NCI-H2107 (cell line): ENCODE results near the gene CDC16.
"Not testable (repeated sequence)": the region's sequence is repeated elsewhere in the genome, so short reads cannot be mapped to it uniquely, and the experiment has no call there.

Experiments used
- DNase-seq: peaks from one replicate; lab custom pipeline; 2025; lab: John Stamatoyannopoulos, UW

CDC16 gene

GRCh38 chr13:114227528-114227927 is 7.2 kb upstream of the CDC16 start:
- no peak for DNase-seq

DNA sequence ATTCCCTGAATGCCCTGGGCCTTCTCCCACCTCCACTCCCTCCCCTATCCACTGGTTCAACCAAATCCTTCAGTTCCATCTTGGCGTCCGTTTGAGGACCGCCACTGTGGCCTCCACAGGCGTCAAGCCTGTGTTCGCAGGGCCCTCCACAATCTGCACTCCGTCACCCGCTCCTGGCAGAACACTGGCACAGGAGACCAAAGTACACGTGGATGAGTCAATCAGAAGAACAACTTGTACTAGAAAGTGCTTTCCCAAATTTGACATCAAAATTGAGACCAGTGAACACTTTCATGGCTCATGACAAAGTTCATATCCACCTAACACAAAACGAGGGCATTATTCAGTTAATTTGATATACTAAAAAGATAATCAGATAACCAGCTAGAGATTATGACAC is 6.5 kb upstream of the CDC16 start:
- DNase-seq = no peak

GRCh38 chr13:114229506-114229905 is 5.2 kb upstream of the CDC16 start:
- DNase-seq = no peak

- no peak for DNase-seq
Measured at GRCh38 chr13:114230117-114230516, 4.6 kb upstream of the CDC16 start.

- DNase-seq = no peak
Measured at GRCh38 chr13:114230575-114230974, 4.1 kb upstream of the CDC16 start.

DNA sequence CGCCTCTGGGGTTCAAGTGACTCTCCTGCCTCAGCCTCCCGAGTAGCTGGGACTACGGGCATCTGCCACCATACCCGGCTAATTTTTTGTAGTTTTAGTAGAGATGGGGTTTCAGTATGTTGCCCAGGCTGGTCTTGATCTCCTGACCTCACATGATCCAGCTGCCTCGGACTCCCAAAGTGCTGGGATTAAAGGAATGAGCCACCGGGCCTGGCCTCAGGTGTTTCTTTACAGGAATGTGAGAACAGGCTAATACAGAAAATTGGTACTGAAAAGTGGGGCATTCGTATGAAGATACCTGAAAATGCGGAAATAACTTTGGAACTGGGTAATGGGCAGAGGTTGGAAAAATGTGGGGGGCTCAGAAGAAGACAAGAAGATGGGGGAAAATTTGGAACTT is 2.8 kb upstream of the CDC16 start:
- DNase-seq = no peak

DNA sequence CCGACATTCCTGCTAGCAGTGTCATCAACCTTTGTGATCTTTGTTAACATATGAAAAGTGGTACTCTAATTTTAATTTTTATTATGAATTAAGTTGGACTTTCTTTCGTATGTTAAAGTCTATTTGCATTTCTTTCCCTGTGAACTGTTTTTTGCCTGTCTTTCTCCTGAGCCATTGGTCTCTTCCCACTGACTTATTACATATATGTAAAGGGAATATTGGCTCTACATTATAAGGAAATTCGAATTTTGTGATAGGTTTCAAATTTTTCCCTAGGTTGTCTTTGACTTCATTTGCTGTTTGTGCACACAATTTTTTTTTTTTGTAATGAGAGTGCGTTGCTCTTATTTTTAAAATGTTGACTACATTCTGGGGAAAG is 442 bp upstream of the CDC16 start:
- no peak for DNase-seq

GRCh38 chr13:114235697-114236096 is 1.0 kb downstream of the CDC16 start:
- no peak for DNase-seq

DNA sequence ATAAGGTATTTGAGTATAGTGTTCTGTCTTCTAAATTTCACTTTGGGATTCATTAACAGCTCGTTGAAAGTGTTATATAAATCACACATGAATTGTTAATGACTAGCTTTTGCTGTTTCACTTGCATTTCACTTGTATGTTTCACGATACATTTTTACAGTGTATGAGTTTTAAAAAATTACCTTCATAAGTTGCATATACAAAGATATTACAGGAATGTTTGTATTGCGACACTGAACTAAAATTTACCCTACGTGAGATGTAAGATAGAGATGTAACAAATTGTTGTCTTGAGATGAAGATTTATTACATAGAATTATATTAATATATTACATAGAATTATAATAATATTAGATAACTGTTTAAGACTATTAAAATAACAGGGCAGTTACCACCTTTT is 1.5 kb downstream of the CDC16 start:
- no peak for DNase-seq

DNA sequence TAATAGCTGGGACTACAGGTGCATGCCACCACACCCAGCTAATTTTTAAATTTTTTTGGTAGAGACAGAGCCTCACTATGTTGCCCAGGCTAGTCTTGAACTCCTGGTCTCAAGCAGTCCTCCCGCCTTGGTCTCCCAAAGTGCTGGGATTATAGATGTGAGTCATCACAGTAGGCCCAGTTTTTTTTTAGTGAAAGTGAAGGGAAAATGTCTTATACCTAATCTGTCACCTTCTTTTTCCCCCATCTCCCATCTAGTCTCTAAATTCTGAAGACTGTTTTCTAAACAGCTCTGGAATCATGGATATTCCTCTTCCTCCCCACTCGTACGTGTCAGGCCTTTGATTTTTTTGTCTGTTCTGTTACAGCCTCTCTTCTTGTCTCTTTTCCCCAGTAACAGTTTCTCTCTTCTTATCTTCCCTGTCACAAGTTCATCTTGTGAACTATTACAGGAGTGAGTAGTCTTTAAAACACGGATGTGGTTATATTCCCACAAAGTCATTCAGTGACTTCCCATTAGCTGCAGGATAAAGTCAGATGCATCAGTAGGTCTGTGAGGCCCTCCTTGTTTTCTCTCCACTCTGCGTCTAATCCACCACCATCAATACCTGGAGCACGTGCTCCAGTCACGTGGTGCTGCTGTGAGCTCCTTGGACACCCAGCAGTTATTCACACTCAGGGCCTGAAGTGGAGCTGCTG is 2.9 kb downstream of the CDC16 start:
- DNase-seq = no peak

DNA sequence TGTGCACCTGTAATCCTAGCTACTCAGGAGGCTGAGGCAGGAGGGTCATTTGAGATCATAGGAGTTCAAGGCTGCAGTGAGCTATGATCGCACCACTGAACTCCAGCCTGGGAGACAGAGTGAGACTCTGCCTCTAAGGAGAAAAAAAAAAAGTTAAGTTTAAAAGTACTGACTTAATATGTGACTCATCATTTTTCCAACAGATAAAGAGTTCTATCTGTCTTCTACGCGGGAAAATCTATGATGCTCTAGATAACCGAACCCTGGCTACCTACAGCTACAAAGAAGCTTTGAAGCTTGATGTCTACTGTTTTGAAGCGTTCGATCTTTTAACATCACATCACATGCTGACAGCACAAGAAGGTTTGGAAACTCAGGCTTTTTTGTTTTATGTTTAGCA is 7.2 kb downstream of the CDC16 start:
- no peak for DNase-seq

DNA sequence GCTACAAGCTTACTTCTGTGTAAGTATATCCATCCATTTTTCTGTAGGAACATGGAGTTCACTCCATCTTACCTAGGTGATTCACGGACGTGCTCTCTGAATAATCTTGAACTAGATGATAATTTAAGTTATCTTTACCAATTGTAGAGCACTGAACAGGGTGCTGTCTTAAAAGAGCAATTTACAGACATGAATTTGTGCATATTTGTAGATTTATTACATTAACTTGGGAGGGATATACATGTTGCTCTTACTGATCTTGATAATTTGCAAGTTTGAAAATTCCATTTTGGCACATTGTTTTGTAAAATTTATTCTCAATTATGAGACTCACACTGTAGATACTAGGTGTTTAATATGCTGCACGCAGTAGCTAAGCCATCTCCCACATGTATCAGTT is 9.3 kb downstream of the CDC16 start:
- no peak for DNase-seq

DNA sequence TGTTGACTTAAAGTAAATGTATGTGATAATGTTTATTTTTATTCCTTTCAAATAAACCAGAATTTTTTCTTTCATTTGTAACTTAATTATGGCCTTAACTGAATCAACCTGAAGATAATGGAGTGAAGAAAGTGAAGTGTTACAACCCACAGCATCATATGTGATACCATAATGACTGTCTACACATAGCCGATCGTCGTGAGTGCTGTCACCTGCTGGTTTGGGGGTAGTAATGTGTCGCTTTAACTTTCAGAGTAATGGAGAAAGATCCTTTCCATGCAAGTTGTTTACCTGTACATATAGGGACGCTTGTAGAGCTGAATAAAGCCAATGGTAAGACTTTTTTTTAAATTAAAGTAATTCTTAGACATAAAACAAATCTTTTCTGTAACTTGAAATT is 9.9 kb downstream of the CDC16 start:
- DNase-seq = no peak

DNA sequence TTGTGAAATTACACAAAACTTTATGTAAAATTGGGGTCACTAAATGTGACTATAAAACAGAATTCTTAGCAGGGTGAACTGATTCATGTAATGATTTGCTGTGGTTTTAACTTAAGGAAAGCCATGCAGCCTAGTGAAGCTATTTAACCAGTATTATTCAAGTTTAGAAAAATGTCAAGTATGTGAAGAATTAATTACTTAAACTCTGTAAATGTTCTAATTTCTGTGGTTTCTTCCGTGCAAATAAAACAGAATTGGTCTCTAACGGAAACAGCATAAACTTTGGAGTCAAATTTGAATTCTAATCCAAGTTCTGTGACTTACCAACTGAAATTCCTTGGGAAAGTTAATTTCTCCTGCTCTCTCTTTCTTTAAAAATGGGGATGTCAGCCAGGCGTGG is 13.3 kb downstream of the CDC16 start:
- DNase-seq = no peak

DNA sequence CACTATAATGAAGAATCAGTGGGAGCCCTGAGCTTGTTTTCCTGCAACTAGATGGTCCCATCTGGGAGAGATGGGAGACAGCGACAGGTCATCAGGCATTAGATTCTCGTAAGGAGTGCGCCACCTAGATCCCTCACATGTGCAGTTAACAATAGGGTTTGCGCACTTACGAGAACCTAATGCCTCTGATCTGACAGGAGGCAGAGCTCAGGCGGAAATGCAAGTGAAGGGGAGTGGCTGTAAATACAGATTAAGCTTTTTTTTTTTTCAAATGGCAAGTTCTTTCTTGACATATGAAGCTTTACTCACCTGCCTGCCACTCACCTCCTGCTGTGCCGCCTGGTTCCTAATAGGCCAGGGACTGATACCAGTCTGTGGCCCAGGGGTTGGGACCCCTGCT is 14.4 kb downstream of the CDC16 start:
- no peak for DNase-seq

DNA sequence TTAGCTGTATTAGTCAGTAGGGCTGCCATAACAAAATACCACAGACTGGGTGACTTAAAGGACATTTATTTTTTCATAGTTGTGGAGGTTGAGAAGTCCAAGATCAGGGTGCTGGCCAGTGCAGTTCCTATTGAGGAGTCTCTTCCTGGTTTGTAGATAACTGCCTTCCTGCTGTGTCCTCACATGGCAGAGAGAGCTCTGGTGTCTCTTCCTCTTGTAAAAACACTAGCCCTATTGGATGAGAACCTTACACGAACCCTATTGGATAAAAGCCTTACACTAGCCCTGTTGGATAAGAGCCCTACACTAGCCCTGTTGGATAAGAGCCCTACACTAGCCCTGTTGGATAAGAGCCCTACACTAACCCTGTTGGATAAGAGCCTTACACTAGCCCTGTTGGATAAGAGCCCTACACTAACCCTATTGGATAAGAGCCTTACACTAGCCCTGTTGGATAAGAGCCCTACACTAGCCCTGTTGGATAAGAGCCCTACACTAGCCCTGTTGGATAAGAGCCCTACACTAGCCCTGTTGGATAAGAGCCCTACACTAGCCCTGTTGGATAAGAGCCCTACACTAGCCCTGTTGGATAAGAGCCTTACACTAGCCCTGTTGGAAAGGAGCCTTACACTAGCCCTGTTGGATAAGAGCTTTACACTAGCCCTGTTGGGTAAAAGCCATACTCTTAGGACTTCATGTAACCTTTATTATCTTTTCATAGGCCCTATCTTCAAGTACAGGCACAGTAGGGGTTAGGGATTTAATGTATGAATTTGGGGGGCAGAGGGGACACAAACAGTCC is 17.1 kb downstream of the CDC16 start:
- DNase-seq = not testable (repeated sequence)

DNA sequence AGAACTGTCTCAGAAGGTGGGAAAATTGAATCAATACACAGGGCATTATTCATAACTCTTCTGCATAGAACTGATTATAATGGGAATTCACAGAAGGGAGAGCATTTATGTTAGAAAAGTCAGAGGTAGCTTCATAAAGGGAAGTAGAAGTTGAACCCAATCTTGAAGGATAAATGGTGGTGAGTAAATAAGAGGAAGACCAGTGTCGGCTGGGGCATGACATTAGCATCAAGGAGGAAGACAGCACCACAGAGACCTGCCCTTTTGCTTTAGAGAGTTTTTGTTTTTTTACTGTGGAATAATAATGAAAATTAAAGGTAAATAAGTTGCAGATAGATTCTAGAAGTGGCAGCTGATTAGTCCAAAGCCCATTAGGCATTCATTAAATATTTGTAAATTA is 21.9 kb downstream of the CDC16 start:
- no peak for DNase-seq

GRCh38 chr13:114257014-114257413 is 22.3 kb downstream of the CDC16 start:
- DNase-seq = no peak

- DNase-seq = no peak
Measured at GRCh38 chr13:114258589-114258988, 23.9 kb downstream of the CDC16 start.

DNA sequence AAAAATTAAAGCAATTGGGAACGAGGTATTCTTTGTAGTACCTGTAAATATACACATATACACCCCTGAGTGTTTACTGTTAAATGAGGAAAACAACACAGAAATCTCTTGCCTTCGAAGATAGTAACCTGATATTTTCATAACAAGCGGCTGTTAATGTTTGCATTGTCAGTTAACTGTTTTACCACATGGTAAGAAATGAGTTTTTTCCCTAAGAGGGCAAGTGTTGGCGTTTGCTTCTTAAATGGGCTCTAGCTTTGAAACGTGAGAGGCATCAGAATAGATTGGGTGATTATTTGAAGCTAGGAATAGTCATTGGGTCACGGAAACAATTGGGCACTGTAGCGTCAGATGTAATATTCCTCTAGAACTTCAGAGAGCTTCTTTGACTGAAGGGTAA is 24.7 kb downstream of the CDC16 start:
- DNase-seq = peak; percentile 53

- peak; percentile 58 for DNase-seq
Measured at GRCh38 chr13:114259974-114260373, 25.3 kb downstream of the CDC16 start.

- DNase-seq = no peak
Measured at GRCh38 chr13:114260814-114261213, 26.1 kb downstream of the CDC16 start.

DNA sequence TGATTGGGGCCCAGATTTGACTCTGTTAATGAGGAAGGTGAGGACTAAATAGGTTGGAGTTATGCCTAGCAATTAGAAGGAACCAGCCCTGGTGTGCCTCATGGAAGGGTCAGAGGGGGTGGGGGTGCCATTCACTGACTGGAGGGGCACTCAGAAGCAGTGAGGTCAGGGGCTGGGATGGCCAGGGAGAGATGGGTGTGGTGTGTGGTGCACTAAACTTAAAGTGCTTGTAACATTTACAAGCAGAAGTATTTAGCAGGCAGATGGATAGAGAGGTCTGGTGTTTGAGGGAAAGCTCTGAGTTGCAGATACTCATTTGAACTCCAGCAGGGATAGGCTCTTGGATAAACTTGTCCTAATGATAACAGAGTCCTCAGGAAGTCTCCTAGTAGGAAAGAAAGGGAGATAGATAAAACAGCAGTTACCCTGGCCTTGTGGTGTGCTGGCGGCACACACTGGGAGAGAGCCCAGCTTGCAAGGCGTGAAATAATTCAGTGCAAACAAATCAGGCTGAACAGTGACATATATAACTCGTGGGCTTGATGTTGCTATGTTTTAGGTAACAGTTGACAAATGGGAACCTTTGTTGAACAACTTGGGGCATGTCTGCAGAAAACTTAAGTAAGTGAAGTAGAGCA is 26.8 kb downstream of the CDC16 start:
- no peak for DNase-seq
